Renal cortex interstitium (tissue), 15 donors: ENCODE measurements around the gene TRIM47. TPM values are rescaled to one million over a fixed set of nuclear protein-coding genes. Genes with fewer than 3 reads are reported as not detected.

ENCODE experiments used
- DNase-seq, 11 donors: peaks; one replicate each; pipeline ENCODE4 v3.0.0-alpha.2; 2013; ENCODE audit warnings: low read depth in 9 of 11, low spot score in 4 of 11; ENCODE audit errors: extremely low read depth in 1 of 11
- long read RNA-seq, 16 experiments: transcript quantifications; one replicate each; lab custom pipeline, GENCODE V29; 2026
- polyA plus RNA-seq, 3 donors: library from polyadenylated mRNA; unstranded; fragments of 120-200 nt; gene quantifications; one replicate each; pipeline ENCODE4 v1.2.1, GENCODE V29; 2013; ENCODE audit not compliant: insufficient read length in 3 of 3

Gene TRIM47
- 1 to 10 TPM; 5.1 to 9.3 (median 9.3) TPM for polyA plus RNA-seq
- long read RNA-seq, donor 1, partial matches to known transcripts: 0 of 1 reads
- long read RNA-seq, donor 1, other reads (novel, unspliced or antisense): 0 of 1 reads
- long read RNA-seq, donor 2, partial matches to known transcripts: 0 of 2 reads
- long read RNA-seq, donor 2, other reads (novel, unspliced or antisense): 0 of 2 reads
- long read RNA-seq, donor 3, partial matches to known transcripts: 0 of 3 reads
- long read RNA-seq, donor 3, other reads (novel, unspliced or antisense): 0 of 3 reads
- long read RNA-seq, donor 4, partial matches to known transcripts: 0 of 1 reads
- long read RNA-seq, donor 4, other reads (novel, unspliced or antisense): 0 of 1 reads
- long read RNA-seq, donor 5: 0 reads
- long read RNA-seq, donor 6: 0 reads
- long read RNA-seq, donor 7, partial matches to known transcripts: 0 of 1 reads
- long read RNA-seq, donor 7, other reads (novel, unspliced or antisense): 0 of 1 reads
- long read RNA-seq, donor 8: 0 reads
- long read RNA-seq, donor 9: 0 reads
- long read RNA-seq, donor 10, partial matches to known transcripts: 0 of 1 reads
- long read RNA-seq, donor 10, other reads (novel, unspliced or antisense): 0 of 1 reads
- long read RNA-seq, donor 11, partial matches to known transcripts: 0 of 1 reads
- long read RNA-seq, donor 11, other reads (novel, unspliced or antisense): 0 of 1 reads
- long read RNA-seq, donor 12: 0 reads
- long read RNA-seq, donor 13: 0 reads
- long read RNA-seq, donor 14, partial matches to known transcripts: 0 of 3 reads
- long read RNA-seq, donor 14, other reads (novel, unspliced or antisense): 0 of 3 reads
- long read RNA-seq, donor 15, partial matches to known transcripts: 0 of 1 reads
- long read RNA-seq, donor 15, other reads (novel, unspliced or antisense): 0 of 1 reads
- long read RNA-seq, donor 16, partial matches to known transcripts: 5 of 7 reads
- long read RNA-seq, donor 16, other reads (novel, unspliced or antisense): 0 of 7 reads

GRCh38 chr17:75878174-75878998 lies at the start of gene TRIM47:
TRIM47 (minus strand) TSS chr17:75878581; CDS start chr17:75878548, 33 bp downstream.
- DNase-seq: peak in 1 of 11 donors; percentile 49

GRCh38 chr17:75927286-75927922 lies 49.0 kb upstream of the TRIM47 start:
- no peak for DNase-seq

GRCh38 chr17:75926456-75926855 lies 48.1 kb upstream of the TRIM47 start:
- no peak for DNase-seq

- DNase-seq: no peak
These were observed 47.5 kb upstream of the TRIM47 start for GRCh38 chr17:75925912-75926311.

- DNase-seq: no peak
These were observed 46.7 kb upstream of the TRIM47 start for GRCh38 chr17:75925103-75925502.

GRCh38 chr17:75922963-75923874 lies 44.8 kb upstream of the TRIM47 start:
- DNase-seq: no peak

GRCh38 chr17:75922173-75922961 lies 44.0 kb upstream of the TRIM47 start:
- no peak for DNase-seq

- DNase-seq: no peak
These were observed 43.2 kb upstream of the TRIM47 start for GRCh38 chr17:75921596-75921995.

- no peak for DNase-seq
These were observed 41.7 kb upstream of the TRIM47 start for GRCh38 chr17:75920045-75920560.

- DNase-seq: no peak
These were observed 41.2 kb upstream of the TRIM47 start for GRCh38 chr17:75919611-75920010.

- no peak for DNase-seq
These were observed 39.6 kb upstream of the TRIM47 start for GRCh38 chr17:75917917-75918445.

- no peak for DNase-seq
These were observed 38.9 kb upstream of the TRIM47 start for GRCh38 chr17:75917141-75917916.

- no peak for DNase-seq
These were observed 36.9 kb upstream of the TRIM47 start for GRCh38 chr17:75915268-75915667.

GRCh38 chr17:75914643-75915267 lies 36.4 kb upstream of the TRIM47 start:
- DNase-seq: no peak

GRCh38 chr17:75913537-75914210 lies 35.3 kb upstream of the TRIM47 start:
- DNase-seq: no peak
